ENCODE results near the gene IL5. TPM values are rescaled to one million over a fixed set of nuclear protein-coding genes. Genes with fewer than 3 reads are reported as not detected.

IL5 gene
- total and polyA plus RNA-seq, 4 donors, result not detected

- Histone ChIP-seq H3K4me1 (ENCODE audit: control insufficient read depth in 5 of 5, insufficient read depth in 5 of 5, low read length in 5 of 5) (no peaks in the 10 kb centered on the region), H3K9ac (ENCODE audit: insufficient read depth in 1 of 2, low read length in 2 of 2) (no peak overlapping the region), H3K27ac (ENCODE audit: low read depth in 1 of 2, low read length in 1 of 2) (no peak overlapping the region), H3K9me3 (ENCODE audit: control insufficient read depth in 4 of 4, insufficient read depth in 3 of 4, low read length in 3 of 4) (no peaks in the 10 kb centered on the region), H3K36me3 (ENCODE audit: control insufficient read depth in 4 of 4, insufficient read depth in 4 of 4, low read length in 4 of 4) (no peaks in the 10 kb centered on the region), H3K27me3 (ENCODE audit: control insufficient read depth in 3 of 3, insufficient read depth in 3 of 3, low read length in 2 of 3) (no peaks in the 10 kb centered on the region), H3K4me3 (no peak overlapping the region)
- 43 to 63% methylated on average over 6 of the region's 6 CpGs for WGBS, 2 donors
- no peak for ATAC-seq (ENCODE audit: insufficient read depth, low FRiP score)
- TF ChIP-seq, protein P1, sequence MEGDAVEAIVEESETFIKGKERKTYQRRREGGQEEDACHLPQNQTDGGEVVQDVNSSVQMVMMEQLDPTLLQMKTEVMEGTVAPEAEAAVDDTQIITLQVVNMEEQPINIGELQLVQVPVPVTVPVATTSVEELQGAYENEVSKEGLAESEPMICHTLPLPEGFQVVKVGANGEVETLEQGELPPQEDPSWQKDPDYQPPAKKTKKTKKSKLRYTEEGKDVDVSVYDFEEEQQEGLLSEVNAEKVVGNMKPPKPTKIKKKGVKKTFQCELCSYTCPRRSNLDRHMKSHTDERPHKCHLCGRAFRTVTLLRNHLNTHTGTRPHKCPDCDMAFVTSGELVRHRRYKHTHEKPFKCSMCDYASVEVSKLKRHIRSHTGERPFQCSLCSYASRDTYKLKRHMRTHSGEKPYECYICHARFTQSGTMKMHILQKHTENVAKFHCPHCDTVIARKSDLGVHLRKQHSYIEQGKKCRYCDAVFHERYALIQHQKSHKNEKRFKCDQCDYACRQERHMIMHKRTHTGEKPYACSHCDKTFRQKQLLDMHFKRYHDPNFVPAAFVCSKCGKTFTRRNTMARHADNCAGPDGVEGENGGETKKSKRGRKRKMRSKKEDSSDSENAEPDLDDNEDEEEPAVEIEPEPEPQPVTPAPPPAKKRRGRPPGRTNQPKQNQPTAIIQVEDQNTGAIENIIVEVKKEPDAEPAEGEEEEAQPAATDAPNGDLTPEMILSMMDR (IDR thresholded peaks at IDR 0.05; ENCODE audit: control extremely low read depth, extremely low read depth), result no peak
- no peak for DNase-seq
Observed at GRCh38 chr5:132528866-132529634, 14.3 kb downstream of the IL5 start.

DNA sequence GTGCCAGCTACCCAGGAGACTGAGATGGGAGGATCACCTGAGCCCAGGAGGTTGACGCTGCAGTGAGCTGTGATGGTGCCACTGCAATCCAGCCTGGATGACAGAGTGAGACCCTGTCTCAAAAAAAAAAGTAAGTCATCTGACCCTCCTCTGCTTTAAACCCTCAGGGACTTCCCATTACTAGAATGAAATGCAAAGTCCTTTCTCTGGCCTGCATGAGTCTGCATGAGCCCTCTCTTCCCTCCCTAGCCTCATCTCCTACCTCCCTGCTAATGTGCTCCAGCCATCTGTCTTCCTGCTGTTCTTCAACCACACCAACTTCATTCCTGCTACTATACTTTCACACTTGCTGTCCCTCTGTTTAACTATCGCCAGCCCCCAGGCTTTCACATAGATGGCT is 15.3 kb downstream of the IL5 start:
- DNase-seq (no peak), ATAC-seq (ENCODE audit: insufficient read depth, low FRiP score) (no peak)
- Histone ChIP-seq H3K9me3 (ENCODE audit: control insufficient read depth in 4 of 4, insufficient read depth in 3 of 4, low read length in 3 of 4) (no peaks in the 10 kb centered on the region), H3K9ac (ENCODE audit: insufficient read depth in 1 of 2, low read length in 2 of 2) (no peak overlapping the region), H3K4me3 (no peak overlapping the region), H3K4me1 (ENCODE audit: control insufficient read depth in 5 of 5, insufficient read depth in 5 of 5, low read length in 5 of 5) (no peaks in the 10 kb centered on the region), H3K36me3 (ENCODE audit: control insufficient read depth in 4 of 4, insufficient read depth in 4 of 4, low read length in 4 of 4) (no peaks in the 10 kb centered on the region), H3K27ac (ENCODE audit: low read depth in 1 of 2, low read length in 1 of 2) (no peak overlapping the region), H3K27me3 (ENCODE audit: control insufficient read depth in 3 of 3, insufficient read depth in 3 of 3, low read length in 2 of 3) (no peaks in the 10 kb centered on the region)
- 86 to 96% methylated on average over 2 of the region's 2 CpGs for WGBS, 2 donors
- TF ChIP-seq, protein P1 (IDR thresholded peaks at IDR 0.05; ENCODE audit: control extremely low read depth, extremely low read depth), result no peak

- WGBS, 2 donors, result 51 to 68% methylated on average over 8 of the region's 8 CpGs
- no peak overlapping the region for H3K4me3 ChIP-seq
- ATAC-seq (ENCODE audit: insufficient read depth, low FRiP score) (no peak), DNase-seq (no peak)
- no peak overlapping the region for H3K9ac ChIP-seq (ENCODE audit: insufficient read depth in 1 of 2, low read length in 2 of 2)
- TF ChIP-seq, protein P1 (IDR thresholded peaks at IDR 0.05; ENCODE audit: control extremely low read depth, extremely low read depth), result no peak
- no peaks in the 10 kb centered on the region for H3K4me1 ChIP-seq (ENCODE audit: control insufficient read depth in 5 of 5, insufficient read depth in 5 of 5, low read length in 5 of 5)
- no peaks in the 10 kb centered on the region for H3K27me3 ChIP-seq (ENCODE audit: control insufficient read depth in 3 of 3, insufficient read depth in 3 of 3, low read length in 2 of 3)
- no peak overlapping the region for H3K27ac ChIP-seq (ENCODE audit: low read depth in 1 of 2, low read length in 1 of 2)
- H3K9me3 ChIP-seq (ENCODE audit: control insufficient read depth in 4 of 4, insufficient read depth in 3 of 4, low read length in 3 of 4), result no peaks in the 10 kb centered on the region
- no peaks in the 10 kb centered on the region for H3K36me3 ChIP-seq (ENCODE audit: control insufficient read depth in 4 of 4, insufficient read depth in 4 of 4, low read length in 4 of 4)
Observed at GRCh38 chr5:132526974-132527564, 16.3 kb downstream of the IL5 start.
